ENCODE data around the gene STK11IP.

GRCh38 chr2:219607931-219608330, 10.3 kb downstream of the STK11IP start:
- TF ChIP-seq RAD21 (IDR thresholded peaks at IDR 0.05; ENCODE audit: low read depth) (no peak), ATF3 (IDR thresholded peaks at IDR 0.05) (no peak), CEBPB (IDR thresholded peaks at IDR 0.05; ENCODE audit: low read depth) (no peak), YY1 (IDR thresholded peaks at IDR 0.05; ENCODE audit: extremely low read depth, insufficient replicate concordance, low read depth, low read length) (no peak), ZNF274 (IDR thresholded peaks at IDR 0.05; ENCODE audit: low read depth, low read length) (no peak), POLR2A (IDR thresholded peaks at IDR 0.05; ENCODE audit: borderline replicate concordance, extremely low read depth, insufficient read depth, insufficient read length) (no peak), CTCF (IDR thresholded peaks at IDR 0.05 in 2 of 3, conservative IDR thresholded peaks at IDR 0.05 in 1 of 3; ENCODE audit: borderline replicate concordance in 1 of 3, insufficient read depth in 1 of 3, low read depth in 2 of 3, low read length in 2 of 3) (no peak), TCF7L2 (IDR thresholded peaks at IDR 0.05; ENCODE audit: borderline replicate concordance, extremely low read depth, insufficient read depth, insufficient read length) (no peak), REST (IDR thresholded peaks at IDR 0.05; ENCODE audit: low read depth) (no peak), EZH2 (IDR thresholded peaks at IDR 0.05) (no peak), POLR2AphosphoS5 (IDR thresholded peaks at IDR 0.05; ENCODE audit: low read depth, low read length) (no peak), MAX (IDR thresholded peaks at IDR 0.05) (no peak)
- TF ChIP-seq, protein P1, sequence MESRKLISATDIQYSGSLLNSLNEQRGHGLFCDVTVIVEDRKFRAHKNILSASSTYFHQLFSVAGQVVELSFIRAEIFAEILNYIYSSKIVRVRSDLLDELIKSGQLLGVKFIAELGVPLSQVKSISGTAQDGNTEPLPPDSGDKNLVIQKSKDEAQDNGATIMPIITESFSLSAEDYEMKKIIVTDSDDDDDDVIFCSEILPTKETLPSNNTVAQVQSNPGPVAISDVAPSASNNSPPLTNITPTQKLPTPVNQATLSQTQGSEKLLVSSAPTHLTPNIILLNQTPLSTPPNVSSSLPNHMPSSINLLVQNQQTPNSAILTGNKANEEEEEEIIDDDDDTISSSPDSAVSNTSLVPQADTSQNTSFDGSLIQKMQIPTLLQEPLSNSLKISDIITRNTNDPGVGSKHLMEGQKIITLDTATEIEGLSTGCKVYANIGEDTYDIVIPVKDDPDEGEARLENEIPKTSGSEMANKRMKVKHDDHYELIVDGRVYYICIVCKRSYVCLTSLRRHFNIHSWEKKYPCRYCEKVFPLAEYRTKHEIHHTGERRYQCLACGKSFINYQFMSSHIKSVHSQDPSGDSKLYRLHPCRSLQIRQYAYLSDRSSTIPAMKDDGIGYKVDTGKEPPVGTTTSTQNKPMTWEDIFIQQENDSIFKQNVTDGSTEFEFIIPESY (IDR thresholded peaks at IDR 0.05; ENCODE audit: extremely low read depth, insufficient replicate concordance, low read length) = no peak

All from HCT116 (cell line).